ENCODE data around the gene FKBP3. TPM values are rescaled to one million over a fixed set of nuclear protein-coding genes. Genes with fewer than 3 reads are reported as not detected.

Gene FKBP3
- total RNA-seq, 1 donor from 2014 or later = 78.3 TPM

DNA sequence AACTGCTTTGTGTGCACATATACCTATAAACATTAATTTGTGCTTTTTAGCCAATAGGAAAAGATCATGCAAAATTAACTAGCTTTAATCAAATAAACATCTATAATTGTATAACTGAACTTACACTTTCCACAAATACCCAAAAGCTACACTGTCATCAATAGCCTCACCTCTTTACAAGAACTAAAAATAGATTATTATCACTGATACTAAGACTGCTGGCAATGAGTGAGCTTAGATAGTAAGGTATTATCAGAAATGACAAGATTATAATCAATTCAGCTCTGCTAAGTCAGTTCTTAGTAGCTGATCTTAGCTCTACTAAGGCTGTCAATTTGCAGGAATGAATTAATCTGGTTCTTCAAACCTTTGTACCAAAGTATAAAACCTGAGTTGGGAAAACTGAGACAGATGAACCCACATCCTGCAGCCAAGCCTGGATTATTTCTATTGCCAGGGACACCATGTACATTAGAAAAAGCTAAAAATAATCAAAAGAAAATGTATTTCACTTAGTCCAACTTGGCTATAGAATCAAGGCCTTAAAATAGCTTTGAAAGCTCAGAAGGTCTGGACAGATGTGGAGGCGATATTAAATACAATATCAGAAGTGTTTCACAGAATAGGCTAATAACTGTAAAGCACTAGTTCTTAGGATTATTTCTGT, 5.2 kb downstream of the FKBP3 start:
- DNase-seq (ENCODE audit: low spot score) = no peak
- TF ChIP-seq, protein P1, sequence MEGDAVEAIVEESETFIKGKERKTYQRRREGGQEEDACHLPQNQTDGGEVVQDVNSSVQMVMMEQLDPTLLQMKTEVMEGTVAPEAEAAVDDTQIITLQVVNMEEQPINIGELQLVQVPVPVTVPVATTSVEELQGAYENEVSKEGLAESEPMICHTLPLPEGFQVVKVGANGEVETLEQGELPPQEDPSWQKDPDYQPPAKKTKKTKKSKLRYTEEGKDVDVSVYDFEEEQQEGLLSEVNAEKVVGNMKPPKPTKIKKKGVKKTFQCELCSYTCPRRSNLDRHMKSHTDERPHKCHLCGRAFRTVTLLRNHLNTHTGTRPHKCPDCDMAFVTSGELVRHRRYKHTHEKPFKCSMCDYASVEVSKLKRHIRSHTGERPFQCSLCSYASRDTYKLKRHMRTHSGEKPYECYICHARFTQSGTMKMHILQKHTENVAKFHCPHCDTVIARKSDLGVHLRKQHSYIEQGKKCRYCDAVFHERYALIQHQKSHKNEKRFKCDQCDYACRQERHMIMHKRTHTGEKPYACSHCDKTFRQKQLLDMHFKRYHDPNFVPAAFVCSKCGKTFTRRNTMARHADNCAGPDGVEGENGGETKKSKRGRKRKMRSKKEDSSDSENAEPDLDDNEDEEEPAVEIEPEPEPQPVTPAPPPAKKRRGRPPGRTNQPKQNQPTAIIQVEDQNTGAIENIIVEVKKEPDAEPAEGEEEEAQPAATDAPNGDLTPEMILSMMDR (IDR thresholded peaks at IDR 0.05; ENCODE audit: unreplicated experiment) = no peak
- Mint-ChIP-seq H3K4me1 (ENCODE audit: unreplicated experiment) (peaks cover 6% of the 10 kb centered on the region), H3K9me3 (ENCODE audit: unreplicated experiment) (no peaks in the 10 kb centered on the region), H3K36me3 (ENCODE audit: low read depth, unreplicated experiment) (peaks cover 11% of the 10 kb centered on the region), H3K27ac (ENCODE audit: unreplicated experiment) (no peak overlapping the region), H3K4me3 (ENCODE audit: unreplicated experiment) (no peak overlapping the region), H3K27me3 (ENCODE audit: unreplicated experiment) (no peaks in the 10 kb centered on the region)

DNA sequence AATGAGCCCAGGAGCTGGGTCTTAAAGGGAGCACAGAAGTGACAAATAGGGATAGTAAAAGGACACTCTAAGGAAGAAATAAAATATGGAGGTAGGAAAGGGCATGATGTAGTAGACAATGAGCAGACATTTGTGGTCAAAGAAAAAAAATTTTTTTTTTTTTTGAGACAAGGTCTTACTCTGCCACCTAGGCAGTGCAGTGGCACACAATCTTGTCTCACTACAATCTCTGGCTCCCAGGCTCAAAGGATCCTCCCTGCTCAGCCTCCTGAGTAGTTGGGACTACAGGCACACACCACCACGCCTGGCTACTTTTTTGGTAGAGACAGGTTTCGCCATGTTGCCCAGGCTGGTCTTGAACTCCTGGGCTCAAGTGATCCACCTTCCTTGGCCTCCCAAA, 8.5 kb downstream of the FKBP3 start:
- Mint-ChIP-seq H3K4me1 (ENCODE audit: unreplicated experiment) (no peaks in the 10 kb centered on the region), H3K4me3 (ENCODE audit: unreplicated experiment) (no peak overlapping the region), H3K9me3 (ENCODE audit: unreplicated experiment) (no peaks in the 10 kb centered on the region), H3K27me3 (ENCODE audit: unreplicated experiment) (no peaks in the 10 kb centered on the region), H3K27ac (ENCODE audit: unreplicated experiment) (no peak overlapping the region), H3K36me3 (ENCODE audit: low read depth, unreplicated experiment) (peaks cover 16% of the 10 kb centered on the region)
- DNase-seq (ENCODE audit: low spot score) = no peak
- TF ChIP-seq, protein P1 (IDR thresholded peaks at IDR 0.05; ENCODE audit: unreplicated experiment) = no peak

DNA sequence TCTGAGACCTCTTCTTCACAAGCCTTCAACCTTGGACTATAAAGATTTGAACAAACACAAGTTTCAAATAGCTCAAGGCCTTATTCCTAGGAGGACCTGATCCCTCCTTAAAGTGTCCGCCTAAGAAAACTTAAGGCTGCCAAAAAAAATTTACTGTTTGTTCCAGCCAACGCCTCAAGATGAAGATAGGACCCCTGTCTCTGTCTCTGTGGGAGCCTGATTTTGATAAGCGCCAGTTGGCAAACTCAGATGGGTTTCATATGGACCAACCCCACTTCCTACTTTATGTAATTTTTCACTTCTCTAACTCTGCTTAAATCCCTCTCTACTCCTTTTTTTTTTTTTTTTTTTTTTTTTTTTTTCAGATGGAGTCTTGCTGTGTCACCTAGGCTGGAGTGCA, 11.0 kb downstream of the FKBP3 start:
- H3K27me3 Mint-ChIP-seq (ENCODE audit: unreplicated experiment) = no peaks in the 10 kb centered on the region
- H3K27ac Mint-ChIP-seq (ENCODE audit: unreplicated experiment) = no peak overlapping the region
- H3K4me1 Mint-ChIP-seq (ENCODE audit: unreplicated experiment) = no peaks in the 10 kb centered on the region
- no peak overlapping the region for H3K4me3 Mint-ChIP-seq (ENCODE audit: unreplicated experiment)
- no peak for DNase-seq (ENCODE audit: low spot score)
- H3K9me3 Mint-ChIP-seq (ENCODE audit: unreplicated experiment) = no peaks in the 10 kb centered on the region
- H3K36me3 Mint-ChIP-seq (ENCODE audit: low read depth, unreplicated experiment) = peaks cover 23% of the 10 kb centered on the region
- TF ChIP-seq, protein P1 (IDR thresholded peaks at IDR 0.05; ENCODE audit: unreplicated experiment) = no peak

DNA sequence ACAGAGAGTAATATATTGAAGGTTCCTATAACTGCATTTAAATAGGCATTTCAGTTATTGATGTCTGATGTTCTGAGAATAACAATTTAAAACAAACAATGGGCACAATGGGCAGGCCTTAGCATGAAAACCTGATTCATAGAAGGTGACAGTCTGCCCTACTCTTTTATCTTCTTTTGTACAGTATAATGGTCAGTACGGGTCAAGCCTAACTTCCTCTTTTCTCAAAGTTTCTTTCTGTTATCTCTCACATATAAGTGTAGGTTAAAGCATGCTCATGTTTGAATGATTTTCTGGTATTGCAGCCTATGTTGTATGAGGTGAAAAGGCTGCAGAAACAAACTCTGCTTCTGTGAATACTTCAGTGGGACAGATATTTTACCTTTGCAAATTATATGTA, 14.2 kb downstream of the FKBP3 start:
- H3K9me3 Mint-ChIP-seq (ENCODE audit: unreplicated experiment) = no peaks in the 10 kb centered on the region
- no peak for DNase-seq (ENCODE audit: low spot score)
- H3K4me3 Mint-ChIP-seq (ENCODE audit: unreplicated experiment) = no peak overlapping the region
- TF ChIP-seq, protein P1 (IDR thresholded peaks at IDR 0.05; ENCODE audit: unreplicated experiment) = no peak
- H3K27ac Mint-ChIP-seq (ENCODE audit: unreplicated experiment) = no peak overlapping the region
- no peaks in the 10 kb centered on the region for H3K27me3 Mint-ChIP-seq (ENCODE audit: unreplicated experiment)
- H3K36me3 Mint-ChIP-seq (ENCODE audit: low read depth, unreplicated experiment) = peaks cover 28% of the 10 kb centered on the region
- H3K4me1 Mint-ChIP-seq (ENCODE audit: unreplicated experiment) = no peaks in the 10 kb centered on the region

DNA sequence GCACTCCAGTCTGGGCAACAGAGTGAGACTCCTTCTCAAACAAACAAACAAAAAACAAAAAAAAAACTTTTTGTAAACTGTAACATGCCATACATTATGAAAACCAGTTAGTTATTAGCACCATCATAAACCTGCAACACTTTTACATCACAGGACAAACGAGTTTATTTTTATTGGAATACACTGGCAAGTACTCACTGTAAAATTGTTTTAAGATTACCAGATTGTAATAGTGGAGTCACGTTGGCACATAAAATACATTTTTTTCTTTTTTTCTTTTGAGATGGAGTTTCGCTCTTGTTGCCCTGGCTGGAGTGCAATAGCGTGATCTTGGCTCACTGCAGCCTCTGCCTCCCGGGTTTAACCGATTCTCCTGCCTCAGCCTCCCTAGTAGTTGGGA, 15.7 kb downstream of the FKBP3 start:
- Mint-ChIP-seq H3K4me3 (ENCODE audit: unreplicated experiment) (no peak overlapping the region), H3K36me3 (ENCODE audit: low read depth, unreplicated experiment) (peaks cover 22% of the 10 kb centered on the region), H3K27ac (ENCODE audit: unreplicated experiment) (no peak overlapping the region), H3K4me1 (ENCODE audit: unreplicated experiment) (no peaks in the 10 kb centered on the region), H3K27me3 (ENCODE audit: unreplicated experiment) (no peaks in the 10 kb centered on the region), H3K9me3 (ENCODE audit: unreplicated experiment) (no peaks in the 10 kb centered on the region)
- DNase-seq (ENCODE audit: low spot score) = no peak
- TF ChIP-seq, protein P1 (IDR thresholded peaks at IDR 0.05; ENCODE audit: unreplicated experiment) = no peak
